ENCODE results near the gene SLC1A3. TPM values are rescaled to one million over a fixed set of nuclear protein-coding genes. Genes with fewer than 3 reads are reported as not detected.
A peak's percentile ranks its signal among the peaks of the same experiment; 100 is the strongest.

SLC1A3 gene
- total RNA-seq, 2 donors from 2014 or later: 2.6 to 4.2 TPM

- H3K27ac ChIP-seq (ENCODE audit: low read depth, low read length): no peak overlapping the region
These were observed 82.8 kb downstream of the SLC1A3 start for GRCh38 chr5:36689225-36689624.

GRCh38 chr5:36690041-36690961 lies 83.9 kb downstream of the SLC1A3 start:
- Mint-ChIP-seq H3K36me3 (ENCODE audit: low read depth) (no peaks in the 10 kb centered on the region), H3K27me3 (ENCODE audit: insufficient read depth) (peaks cover 42% of the 10 kb centered on the region), H3K9me3 (no peaks in the 10 kb centered on the region), H3K27ac (peak overlapping the region; percentile 55), H3K4me3 (peak overlapping the region; percentile 69), H3K4me1 (peaks cover 1% of the 10 kb centered on the region)
- peaks cover 35% of the 10 kb centered on the region for H3K27me3 ChIP-seq (ENCODE audit: control insufficient read depth, insufficient read depth, low read length, poor library complexity, severe bottlenecking)
- H3K9me3 ChIP-seq (ENCODE audit: control insufficient read depth, low read length): no peaks in the 10 kb centered on the region
- H3K4me1 ChIP-seq (ENCODE audit: control insufficient read depth, insufficient read depth, low read length): no peaks in the 10 kb centered on the region
- peak; percentile 97 for TF ChIP-seq CTCF (conservative IDR thresholded peaks at IDR 0.05)
- H3K9ac ChIP-seq (ENCODE audit: extremely low read depth, low read length, poor library complexity, severe bottlenecking): peak overlapping the region; percentile 48
- H3K4me3 ChIP-seq (ENCODE audit: low read length): peak overlapping the region; percentile 78
- WGBS, 2 experiments (ENCODE audit: insufficient coverage in 1 of 2, insufficient read length in 1 of 2): 5 to 7% methylated on average over 23 to 50 of the region's 50 CpGs
- H3K36me3 ChIP-seq (ENCODE audit: control insufficient read depth, insufficient read depth, low read length): no peaks in the 10 kb centered on the region
- no peak overlapping the region for H3K27ac ChIP-seq (ENCODE audit: low read depth, low read length)
- peak; percentile 96 for DNase-seq

More at GRCh38 chr5:36689225-36689624, 82.8 kb downstream of the SLC1A3 start:
- H3K4me3 ChIP-seq (ENCODE audit: low read length): no peak overlapping the region
- H3K27me3 ChIP-seq (ENCODE audit: control insufficient read depth, insufficient read depth, low read length, poor library complexity, severe bottlenecking): peaks cover 26% of the 10 kb centered on the region
- no peaks in the 10 kb centered on the region for H3K36me3 ChIP-seq (ENCODE audit: control insufficient read depth, insufficient read depth, low read length)
- H3K4me1 ChIP-seq (ENCODE audit: control insufficient read depth, insufficient read depth, low read length): no peaks in the 10 kb centered on the region
- Mint-ChIP-seq H3K27me3 (ENCODE audit: insufficient read depth) (peaks cover 32% of the 10 kb centered on the region), H3K9me3 (no peaks in the 10 kb centered on the region), H3K36me3 (ENCODE audit: low read depth) (no peaks in the 10 kb centered on the region), H3K4me3 (no peak overlapping the region), H3K27ac (no peak overlapping the region), H3K4me1 (peaks cover 1% of the 10 kb centered on the region)
- TF ChIP-seq CTCF (conservative IDR thresholded peaks at IDR 0.05): no peak
- H3K9ac ChIP-seq (ENCODE audit: extremely low read depth, low read length, poor library complexity, severe bottlenecking): no peak overlapping the region
- 84 to 100% methylated on average over 1 to 5 of the region's 5 CpGs for WGBS, 2 experiments (ENCODE audit: insufficient coverage in 1 of 2, insufficient read length in 1 of 2)
- no peaks in the 10 kb centered on the region for H3K9me3 ChIP-seq (ENCODE audit: control insufficient read depth, low read length)
- no peak for DNase-seq

GRCh38 chr5:36691226-36691625 lies 84.8 kb downstream of the SLC1A3 start:
- DNase-seq: no peak
- no peak overlapping the region for H3K4me3 ChIP-seq (ENCODE audit: low read length)
- H3K4me1 ChIP-seq (ENCODE audit: control insufficient read depth, insufficient read depth, low read length): no peaks in the 10 kb centered on the region
- H3K27me3 Mint-ChIP-seq (ENCODE audit: insufficient read depth): peaks cover 49% of the 10 kb centered on the region
- no peaks in the 10 kb centered on the region for H3K36me3 ChIP-seq (ENCODE audit: control insufficient read depth, insufficient read depth, low read length)
- no peaks in the 10 kb centered on the region for H3K9me3 Mint-ChIP-seq
- H3K27ac Mint-ChIP-seq: no peak overlapping the region
- no peak overlapping the region for H3K27ac ChIP-seq (ENCODE audit: low read depth, low read length)
- H3K4me3 Mint-ChIP-seq: no peak overlapping the region
- no peak overlapping the region for H3K9ac ChIP-seq (ENCODE audit: extremely low read depth, low read length, poor library complexity, severe bottlenecking)
- TF ChIP-seq CTCF (conservative IDR thresholded peaks at IDR 0.05): no peak
- H3K4me1 Mint-ChIP-seq: peaks cover 1% of the 10 kb centered on the region
- no peaks in the 10 kb centered on the region for H3K36me3 Mint-ChIP-seq (ENCODE audit: low read depth)
- H3K9me3 ChIP-seq (ENCODE audit: control insufficient read depth, low read length): no peaks in the 10 kb centered on the region
- H3K27me3 ChIP-seq (ENCODE audit: control insufficient read depth, insufficient read depth, low read length, poor library complexity, severe bottlenecking): peaks cover 35% of the 10 kb centered on the region
